HepG2 (cell line): ENCODE results near the gene ZBTB7A. TPM values are rescaled to one million over a fixed set of nuclear protein-coding genes. Genes with fewer than 3 reads are reported as not detected.

Source experiments
- BORCS8-MEF2B ChIP-seq: sonication (generic); formaldehyde crosslinking; IDR thresholded peaks from 2 replicates; pipeline ENCODE4 v1.8.0; 2022; ENCODE audit warnings: mild to moderate bottlenecking, missing genetic modification reagents
- CREM ChIP-seq, 2 experiments: sonication (generic) in 1 of 2; formaldehyde crosslinking in 1 of 2; IDR thresholded peaks; 2 replicates each; pipeline versions ENCODE4 v1.4.0 to v1.6.1; 2016 to 2020; ENCODE audit warnings: antibody characterized with exemption in 1 of 2, mild to moderate bottlenecking in 1 of 2, missing genetic modification reagents in 1 of 2
- HOXA7 ChIP-seq: sonication (generic); formaldehyde crosslinking; IDR thresholded peaks from 2 replicates; pipeline ENCODE4 v1.8.1; 2022; ENCODE audit warnings: mild to moderate bottlenecking, missing genetic modification reagents, moderate library complexity
- PITX1 ChIP-seq: sonication (generic); formaldehyde crosslinking; IDR thresholded peaks from 2 replicates; pipeline ENCODE4 v1.5.1; 2020; ENCODE audit warnings: mild to moderate bottlenecking, missing genetic modification reagents
- PTBP1 ChIP-seq: fragments of 200-400 bp; formaldehyde crosslinking; IDR thresholded peaks from 2 replicates; pipeline ENCODE4 v1.6.1; 2018; ENCODE audit warnings: low read length, low read depth; ENCODE audit not compliant: poor library complexity, severe bottlenecking
- REL ChIP-seq: sonication (generic); formaldehyde crosslinking; conservative IDR thresholded peaks from 2 replicates; pipeline ENCODE4 v1.8.0; 2022; ENCODE audit warnings: mild to moderate bottlenecking, missing genetic modification reagents, moderate library complexity
- RNF2 ChIP-seq: fragments of 450-650 bp; conservative IDR thresholded peaks from 2 replicates; pipeline ENCODE4 v1.6.1; 2016; ENCODE audit warnings: low read depth
- SKI ChIP-seq: fragments of 450-650 bp; IDR thresholded peaks from one replicate; pipeline ENCODE4 v1.6.1; 2018; ENCODE audit warnings: mild to moderate bottlenecking; ENCODE audit not compliant: partially characterized antibody
- SNAPC2 ChIP-seq: sonication (generic); formaldehyde crosslinking; IDR thresholded peaks from 2 replicates; pipeline ENCODE4 v1.8.1; 2022; ENCODE audit warnings: mild to moderate bottlenecking, missing genetic modification reagents
- SNRNP70 ChIP-seq: fragments of 200-400 bp; formaldehyde crosslinking; IDR thresholded peaks from 2 replicates; pipeline ENCODE4 v1.6.1; 2017; ENCODE audit warnings: mild to moderate bottlenecking, low read depth, low read length, moderate library complexity
- ZNF367 ChIP-seq: sonication (generic); formaldehyde crosslinking; IDR thresholded peaks from 2 replicates; pipeline ENCODE4 v1.4.0; 2020; ENCODE audit warnings: missing genetic modification reagents, borderline replicate concordance
- ZNF496 ChIP-seq: sonication (generic); formaldehyde crosslinking; IDR thresholded peaks from 2 replicates; pipeline ENCODE4 v1.8.1; 2023; ENCODE audit warnings: mild to moderate bottlenecking, moderate library complexity, missing genetic modification reagents; ENCODE audit not compliant: insufficient replicate concordance
- polyA plus RNA-seq, 8 experiments: library from polyadenylated mRNA; depleted of rRNA in 3 of 8; stranded (reverse) in 7 of 8; unstranded in 1 of 8; fragments of >200 nt; fragmentation: Illumina TruSeq in 4 of 8; extraction: Trizol in 4 of 8; gene quantifications; 2 replicates each; pipeline versions ENCODE4 v1.2.1 to v1.2.3, GENCODE V29; 2011 to 2016; ENCODE audit warnings: low read depth in 4 of 8, missing spikeins in 1 of 8, mixed read lengths in 1 of 8; ENCODE audit not compliant: insufficient read depth in 1 of 8
- total RNA-seq, 5 experiments: library from RNA; depleted of rRNA; stranded (reverse); fragments of >200 nt; fragmentation: Illumina TruSeq; extraction: Trizol; gene quantifications; 2 replicates each; pipeline ENCODE4 v1.2.3, GENCODE V29; 2016; ENCODE audit warnings: low read depth in 1 of 5
- TF ChIP-seq, protein P1 (sequence below): sonication (generic); formaldehyde crosslinking; IDR thresholded peaks from 2 replicates; pipeline ENCODE4 v1.9.0; 2021; ENCODE audit warnings: missing genetic modification reagents, mild to moderate bottlenecking, borderline replicate concordance
- TF ChIP-seq, protein P2 (sequence below): sonication (generic); formaldehyde crosslinking; IDR thresholded peaks from 2 replicates; pipeline ENCODE4 v1.5.1; 2020; ENCODE audit warnings: missing genetic modification reagents, mild to moderate bottlenecking, borderline replicate concordance
- TF ChIP-seq, protein P3 (sequence below): sonication (generic); formaldehyde crosslinking; IDR thresholded peaks from 2 replicates; pipeline ENCODE4 v1.5.0; 2020; ENCODE audit warnings: missing genetic modification reagents
- TF ChIP-seq, protein P4 (sequence below): sonication (generic); formaldehyde crosslinking; IDR thresholded peaks from 2 replicates; pipeline ENCODE4 v1.8.0; 2022; ENCODE audit warnings: low read depth, missing genetic modification reagents
- TF ChIP-seq, protein P5 (sequence below): IDR thresholded peaks from 2 replicates; pipeline ENCODE4 v1.6.1; 2016; ENCODE audit warnings: control low read depth
- TF ChIP-seq, protein P6 (sequence below): sonication (generic); formaldehyde crosslinking; IDR thresholded peaks from 2 replicates; pipeline ENCODE4 v1.4.0; 2020; ENCODE audit warnings: missing genetic modification reagents

Gene ZBTB7A
- total and polyA plus RNA-seq, 2 of the 13 experiments (the other 11 are each of a cell fraction or from before 2014, with no cell fraction given) = 3.6 to 4.0 TPM

DNA sequence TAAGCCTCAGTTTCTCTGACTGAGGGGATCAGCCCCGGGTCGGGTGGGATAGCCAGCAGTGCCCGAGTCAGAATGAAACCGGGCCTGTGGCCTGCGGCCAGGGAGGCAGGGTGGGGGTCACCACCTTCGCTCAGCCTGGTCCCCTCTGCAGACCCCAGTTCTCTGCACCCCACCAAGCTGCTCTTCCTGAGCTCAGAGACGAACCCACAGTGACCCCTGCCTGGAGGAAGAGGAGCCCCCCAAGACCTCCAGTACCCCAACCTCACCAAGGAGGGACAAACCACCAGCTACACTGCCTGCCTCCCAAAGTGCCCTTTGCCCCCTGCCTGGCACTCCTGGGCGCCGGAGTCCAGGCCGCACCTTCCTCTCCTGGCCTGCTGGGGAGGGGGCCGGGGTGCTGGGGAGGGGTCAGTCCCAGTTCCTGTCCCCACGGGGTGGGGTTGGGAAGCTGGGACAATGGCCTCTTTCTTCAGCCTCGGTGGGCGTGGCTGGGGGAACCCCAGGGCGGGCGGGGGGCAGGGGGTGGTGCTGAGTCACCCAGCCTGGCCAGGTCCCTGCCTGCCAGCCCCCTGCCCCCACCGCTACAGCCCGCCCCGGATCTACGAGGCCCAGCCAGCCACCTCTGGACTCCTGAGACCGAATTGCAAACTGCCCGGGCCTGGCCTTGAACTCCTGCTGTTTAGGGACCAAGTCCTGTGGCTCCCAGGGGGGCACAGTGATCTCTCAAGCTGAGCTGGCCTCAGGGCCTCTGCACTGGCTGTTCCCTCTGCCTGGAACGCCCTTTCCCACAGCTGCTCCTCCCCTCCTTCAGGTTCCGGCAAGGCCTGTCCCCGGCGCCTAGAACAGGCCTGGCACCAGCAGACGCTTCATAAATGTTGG, 14.3 kb downstream of the ZBTB7A start (continued):
- TF ChIP-seq SNRNP70 = no peak
- no peak for TF ChIP-seq ZNF367 (CRISPR knock-in tag)
- TF ChIP-seq, protein P1, sequence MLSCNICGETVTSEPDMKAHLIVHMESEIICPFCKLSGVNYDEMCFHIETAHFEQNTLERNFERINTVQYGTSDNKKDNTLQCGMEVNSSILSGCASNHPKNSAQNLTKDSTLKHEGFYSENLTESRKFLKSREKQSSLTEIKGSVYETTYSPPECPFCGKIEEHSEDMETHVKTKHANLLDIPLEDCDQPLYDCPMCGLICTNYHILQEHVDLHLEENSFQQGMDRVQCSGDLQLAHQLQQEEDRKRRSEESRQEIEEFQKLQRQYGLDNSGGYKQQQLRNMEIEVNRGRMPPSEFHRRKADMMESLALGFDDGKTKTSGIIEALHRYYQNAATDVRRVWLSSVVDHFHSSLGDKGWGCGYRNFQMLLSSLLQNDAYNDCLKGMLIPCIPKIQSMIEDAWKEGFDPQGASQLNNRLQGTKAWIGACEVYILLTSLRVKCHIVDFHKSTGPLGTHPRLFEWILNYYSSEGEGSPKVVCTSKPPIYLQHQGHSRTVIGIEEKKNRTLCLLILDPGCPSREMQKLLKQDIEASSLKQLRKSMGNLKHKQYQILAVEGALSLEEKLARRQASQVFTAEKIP (CRISPR knock-in tag) = no peak
- TF ChIP-seq PITX1 (CRISPR knock-in tag) = peak; percentile 89
- TF ChIP-seq BORCS8-MEF2B (CRISPR knock-in tag) = peak; percentile 73
- TF ChIP-seq REL (CRISPR knock-in tag) = no peak
- TF ChIP-seq HOXA7 = no peak
- TF ChIP-seq, protein P2, sequence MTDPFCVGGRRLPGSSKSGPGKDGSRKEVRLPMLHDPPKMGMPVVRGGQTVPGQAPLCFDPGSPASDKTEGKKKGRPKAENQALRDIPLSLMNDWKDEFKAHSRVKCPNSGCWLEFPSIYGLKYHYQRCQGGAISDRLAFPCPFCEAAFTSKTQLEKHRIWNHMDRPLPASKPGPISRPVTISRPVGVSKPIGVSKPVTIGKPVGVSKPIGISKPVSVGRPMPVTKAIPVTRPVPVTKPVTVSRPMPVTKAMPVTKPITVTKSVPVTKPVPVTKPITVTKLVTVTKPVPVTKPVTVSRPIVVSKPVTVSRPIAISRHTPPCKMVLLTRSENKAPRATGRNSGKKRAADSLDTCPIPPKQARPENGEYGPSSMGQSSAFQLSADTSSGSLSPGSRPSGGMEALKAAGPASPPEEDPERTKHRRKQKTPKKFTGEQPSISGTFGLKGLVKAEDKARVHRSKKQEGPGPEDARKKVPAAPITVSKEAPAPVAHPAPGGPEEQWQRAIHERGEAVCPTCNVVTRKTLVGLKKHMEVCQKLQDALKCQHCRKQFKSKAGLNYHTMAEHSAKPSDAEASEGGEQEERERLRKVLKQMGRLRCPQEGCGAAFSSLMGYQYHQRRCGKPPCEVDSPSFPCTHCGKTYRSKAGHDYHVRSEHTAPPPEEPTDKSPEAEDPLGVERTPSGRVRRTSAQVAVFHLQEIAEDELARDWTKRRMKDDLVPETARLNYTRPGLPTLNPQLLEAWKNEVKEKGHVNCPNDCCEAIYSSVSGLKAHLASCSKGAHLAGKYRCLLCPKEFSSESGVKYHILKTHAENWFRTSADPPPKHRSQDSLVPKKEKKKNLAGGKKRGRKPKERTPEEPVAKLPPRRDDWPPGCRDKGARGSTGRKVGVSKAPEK (CRISPR knock-in tag) = no peak
- TF ChIP-seq, protein P3, sequence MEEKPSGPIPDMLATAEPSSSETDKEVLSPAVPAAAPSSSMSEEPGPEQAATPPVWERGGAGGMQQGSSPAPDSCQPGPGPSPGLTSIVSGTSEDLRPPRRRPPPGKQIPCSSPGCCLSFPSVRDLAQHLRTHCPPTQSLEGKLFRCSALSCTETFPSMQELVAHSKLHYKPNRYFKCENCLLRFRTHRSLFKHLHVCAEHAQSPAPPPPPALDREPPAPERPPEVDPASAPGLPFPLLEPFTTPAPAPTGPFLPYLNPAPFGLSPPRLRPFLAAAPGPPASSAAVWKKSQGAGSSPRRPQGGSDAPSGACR = peak; percentile 85; the same call in 1 of the 2 replicates
- TF ChIP-seq, protein P4, sequence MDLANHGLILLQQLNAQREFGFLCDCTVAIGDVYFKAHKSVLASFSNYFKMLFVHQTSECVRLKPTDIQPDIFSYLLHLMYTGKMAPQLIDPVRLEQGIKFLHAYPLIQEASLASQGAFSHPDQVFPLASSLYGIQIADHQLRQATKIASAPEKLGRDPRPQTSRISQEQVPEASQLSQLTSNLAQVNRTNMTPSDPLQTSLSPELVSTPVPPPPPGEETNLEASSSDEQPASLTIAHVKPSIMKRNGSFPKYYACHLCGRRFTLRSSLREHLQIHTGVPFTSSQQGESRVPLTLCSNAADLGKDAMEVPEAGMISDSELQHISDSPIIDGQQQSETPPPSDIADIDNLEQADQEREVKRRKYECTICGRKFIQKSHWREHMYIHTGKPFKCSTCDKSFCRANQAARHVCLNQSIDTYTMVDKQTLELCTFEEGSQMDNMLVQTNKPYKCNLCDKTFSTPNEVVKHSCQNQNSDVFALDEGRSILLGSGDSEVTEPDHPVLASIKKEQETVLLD = 0 out of 2 replicates have a peak, but pooled peaks have one; percentile 47
- TF ChIP-seq, protein P5, sequence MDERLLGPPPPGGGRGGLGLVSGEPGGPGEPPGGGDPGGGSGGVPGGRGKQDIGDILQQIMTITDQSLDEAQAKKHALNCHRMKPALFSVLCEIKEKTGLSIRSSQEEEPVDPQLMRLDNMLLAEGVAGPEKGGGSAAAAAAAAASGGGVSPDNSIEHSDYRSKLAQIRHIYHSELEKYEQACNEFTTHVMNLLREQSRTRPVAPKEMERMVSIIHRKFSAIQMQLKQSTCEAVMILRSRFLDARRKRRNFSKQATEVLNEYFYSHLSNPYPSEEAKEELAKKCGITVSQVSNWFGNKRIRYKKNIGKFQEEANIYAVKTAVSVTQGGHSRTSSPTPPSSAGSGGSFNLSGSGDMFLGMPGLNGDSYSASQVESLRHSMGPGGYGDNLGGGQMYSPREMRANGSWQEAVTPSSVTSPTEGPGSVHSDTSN (CRISPR knock-in tag) = 0 out of 2 replicates have a peak, but pooled peaks have one; percentile 15
- TF ChIP-seq, protein P6, sequence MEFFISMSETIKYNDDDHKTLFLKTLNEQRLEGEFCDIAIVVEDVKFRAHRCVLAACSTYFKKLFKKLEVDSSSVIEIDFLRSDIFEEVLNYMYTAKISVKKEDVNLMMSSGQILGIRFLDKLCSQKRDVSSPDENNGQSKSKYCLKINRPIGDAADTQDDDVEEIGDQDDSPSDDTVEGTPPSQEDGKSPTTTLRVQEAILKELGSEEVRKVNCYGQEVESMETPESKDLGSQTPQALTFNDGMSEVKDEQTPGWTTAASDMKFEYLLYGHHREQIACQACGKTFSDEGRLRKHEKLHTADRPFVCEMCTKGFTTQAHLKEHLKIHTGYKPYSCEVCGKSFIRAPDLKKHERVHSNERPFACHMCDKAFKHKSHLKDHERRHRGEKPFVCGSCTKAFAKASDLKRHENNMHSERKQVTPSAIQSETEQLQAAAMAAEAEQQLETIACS (CRISPR knock-in tag) = no peak
- TF ChIP-seq SNAPC2 (CRISPR knock-in tag) = peak; percentile 94
- no peak for TF ChIP-seq RNF2
- peak; percentile 74 for TF ChIP-seq CREM (IDR thresholded peaks at IDR 0.05)
- no peak for TF ChIP-seq CREM (CRISPR knock-in tag; IDR thresholded peaks at IDR 0.05)
- TF ChIP-seq SKI = peak; percentile 71
- TF ChIP-seq PTBP1 = no peak
- no peak for TF ChIP-seq ZNF496
